Duodenal mucosa (tissue), 2 donors: ENCODE data around the gene CYP4Z1.
A peak's percentile ranks its signal among the peaks of the same experiment; 100 is the strongest.

Source experiments
- H3K27ac ChIP-seq: one replicate; pipeline ENCODE4 v1.7.0; 2013; ENCODE audit warnings: low read depth, low read length
- H3K27me3 ChIP-seq, 2 donors: one replicate each; pipeline ENCODE4 v1.7.0; 2013; ENCODE audit warnings: low read length in 2 of 2, control low read depth in 1 of 2; ENCODE audit not compliant: insufficient read depth in 2 of 2, control insufficient read depth in 1 of 2
- H3K36me3 ChIP-seq, 2 donors: one replicate each; pipeline ENCODE4 v1.7.0; 2013; ENCODE audit warnings: low read length in 2 of 2, control low read depth in 1 of 2; ENCODE audit not compliant: insufficient read depth in 2 of 2, control insufficient read depth in 1 of 2
- H3K4me1 ChIP-seq, 2 donors: one replicate each; pipeline ENCODE4 v1.7.0; 2013; ENCODE audit warnings: low read length in 2 of 2, control low read depth in 1 of 2; ENCODE audit not compliant: insufficient read depth in 2 of 2, control insufficient read depth in 1 of 2
- H3K4me3 ChIP-seq, 2 donors: one replicate each; pipeline ENCODE4 v1.7.0; 2013; ENCODE audit warnings: low read length in 2 of 2, low read depth in 1 of 2
- H3K9ac ChIP-seq, 2 donors: one replicate each; pipeline ENCODE4 v1.7.0; 2013; ENCODE audit warnings: low read length in 2 of 2, low read depth in 1 of 2
- H3K9me3 ChIP-seq, 2 donors: one replicate each; pipeline ENCODE4 v1.7.0; 2013; ENCODE audit warnings: low read length in 2 of 2, control low read depth in 1 of 2; ENCODE audit not compliant: control insufficient read depth in 1 of 2

The CYP4Z1 gene

DNA sequence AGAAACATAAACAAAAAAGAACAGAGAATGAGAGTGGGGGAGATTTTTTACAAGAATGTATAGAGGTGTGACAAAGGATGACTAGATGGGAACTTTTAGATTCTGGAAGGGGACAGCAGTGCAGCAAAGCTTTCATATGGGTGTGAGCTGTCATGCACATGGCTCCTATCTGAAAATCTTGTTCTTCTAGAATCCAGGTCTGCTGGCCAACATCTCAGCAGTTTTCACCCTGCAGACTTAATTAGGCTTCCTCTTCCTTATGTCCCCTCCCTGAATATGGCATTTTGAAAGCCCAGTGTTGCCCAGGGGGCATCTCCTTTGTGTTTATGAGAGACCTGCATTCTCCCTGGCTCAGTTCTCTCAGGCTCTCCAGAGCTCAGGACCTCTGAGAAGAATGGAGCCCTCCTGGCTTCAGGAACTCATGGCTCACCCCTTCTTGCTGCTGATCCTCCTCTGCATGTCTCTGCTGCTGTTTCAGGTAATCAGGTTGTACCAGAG lies at the start of gene CYP4Z1:
Gene CYP4Z1, plus strand, starts transcription at position 135 of the 498 bp plus-strand sequence. Its CDS starts 260 bp downstream, at position 395.
- no peaks in the 10 kb centered on the region for H3K27me3 ChIP-seq
- no peaks in the 10 kb centered on the region for H3K36me3 ChIP-seq
- no peak within 1 kb of the TSS for H3K27ac ChIP-seq
- H3K4me3 ChIP-seq, result no peak within 1 kb of the TSS
- H3K9ac ChIP-seq, result no peak within 1 kb of the TSS
- H3K9me3 ChIP-seq, result no peaks in the 10 kb centered on the region
- no peaks in the 10 kb centered on the region for H3K4me1 ChIP-seq

- no peak overlapping the region for H3K9ac ChIP-seq
- peaks cover 0 to 6% of the 10 kb centered on the region in 2 donors for H3K4me1 ChIP-seq
- H3K27ac ChIP-seq, result no peak overlapping the region
- no peaks in the 10 kb centered on the region for H3K9me3 ChIP-seq
- peaks cover 0 to 3% of the 10 kb centered on the region in 2 donors for H3K27me3 ChIP-seq
- no peak overlapping the region for H3K4me3 ChIP-seq
- H3K36me3 ChIP-seq, result no peaks in the 10 kb centered on the region
These were observed 46.0 kb upstream of the CYP4Z1 start for GRCh38 chr1:47021070-47021469.

DNA sequence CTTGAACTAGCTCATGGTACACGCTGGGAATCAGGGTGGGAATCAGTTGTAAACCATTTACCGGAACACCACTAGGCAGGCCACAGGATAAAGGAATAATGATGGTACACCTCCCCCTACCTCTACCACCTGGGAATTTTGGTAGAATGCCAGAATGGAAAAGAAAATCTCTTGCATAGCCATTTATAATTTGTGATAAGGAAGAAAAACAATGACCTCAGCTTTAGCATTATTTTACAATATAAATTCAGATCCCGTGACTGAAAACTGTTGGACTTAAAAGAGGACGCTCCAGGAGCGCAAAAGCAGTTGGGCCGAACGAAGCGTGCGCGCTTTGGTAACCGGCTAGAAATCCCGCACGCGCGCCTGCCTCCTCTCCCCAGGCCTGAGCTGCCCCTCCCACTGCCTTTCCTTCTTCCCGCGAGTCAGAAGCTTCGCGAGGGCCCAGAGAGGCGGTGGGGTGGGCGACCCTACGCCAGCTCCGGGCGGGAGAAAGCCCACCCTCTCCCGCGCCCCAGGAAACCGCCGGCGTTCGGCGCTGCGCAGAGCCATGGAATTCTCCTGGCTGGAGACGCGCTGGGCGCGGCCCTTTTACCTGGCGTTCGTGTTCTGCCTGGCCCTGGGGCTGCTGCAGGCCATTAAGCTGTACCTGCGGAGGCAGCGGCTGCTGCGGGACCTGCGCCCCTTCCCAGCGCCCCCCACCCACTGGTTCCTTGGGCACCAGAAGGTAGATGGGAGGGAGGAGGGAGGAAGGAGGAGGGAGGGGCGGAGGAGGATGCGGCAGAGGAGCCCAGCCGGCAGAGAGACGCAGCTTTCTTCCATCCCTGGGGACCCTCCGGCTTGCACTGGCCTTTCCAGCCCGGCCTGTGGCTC lies 43.5 kb upstream of the CYP4Z1 start, which contains the start of gene CYP4X1:
Gene CYP4X1, plus strand, starts transcription at position 402 of the 873 bp plus-strand sequence. Its CDS starts 149 bp downstream, at position 551.
- Histone ChIP-seq H3K36me3 (no peaks in the 10 kb centered on the region), H3K9me3 (no peaks in the 10 kb centered on the region), H3K4me1 (peaks cover 0 to 6% of the 10 kb centered on the region in 2 donors), H3K27ac (no peak within 1 kb of the TSS), H3K27me3 (peaks cover 0 to 3% of the 10 kb centered on the region in 2 donors), H3K9ac (no peak within 1 kb of the TSS), H3K4me3 (peak within 1 kb of the TSS; percentile 28 to 46)

GRCh38 chr1:47024141-47024801 lies 42.8 kb upstream of the CYP4Z1 start:
- Histone ChIP-seq H3K4me3 (peak overlapping the region; percentile 19 to 46), H3K4me1 (peaks cover 0 to 6% of the 10 kb centered on the region in 2 donors), H3K27me3 (peaks cover 0 to 3% of the 10 kb centered on the region in 2 donors), H3K9me3 (no peaks in the 10 kb centered on the region), H3K27ac (no peak overlapping the region), H3K9ac (no peak overlapping the region), H3K36me3 (no peaks in the 10 kb centered on the region)

DNA sequence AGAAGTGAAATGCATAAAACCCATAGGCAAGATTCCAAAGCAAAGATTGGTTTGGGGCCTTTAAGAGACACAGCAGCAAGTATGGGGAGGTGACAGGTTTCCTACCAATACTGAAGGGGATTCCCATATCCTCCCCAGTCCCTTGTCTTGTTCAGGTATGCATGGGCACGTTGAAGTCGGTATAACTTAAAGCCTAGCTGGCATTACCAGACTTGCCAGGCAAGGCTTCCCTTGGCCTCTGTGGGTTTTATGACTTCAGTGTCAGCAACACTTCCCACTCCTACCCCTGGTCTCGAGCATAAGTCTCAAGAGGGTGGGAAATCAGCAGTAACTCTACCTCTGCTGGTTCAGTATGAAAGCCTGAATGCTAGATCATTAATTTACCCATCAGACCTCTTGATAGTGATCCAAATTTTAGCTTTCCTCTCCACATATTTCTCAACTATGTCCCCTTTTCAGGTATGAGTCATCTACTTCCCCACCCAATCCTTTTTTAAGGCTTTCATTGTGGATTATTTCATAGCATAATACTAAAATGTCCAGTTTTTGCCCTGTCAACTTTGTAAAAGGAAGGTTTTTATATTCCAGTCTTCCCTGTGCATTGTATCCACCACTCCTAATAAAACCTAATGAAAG lies 36.7 kb upstream of the CYP4Z1 start:
- Histone ChIP-seq H3K4me1 (peaks cover 0 to 13% of the 10 kb centered on the region in 2 donors), H3K36me3 (no peaks in the 10 kb centered on the region), H3K27ac (no peak overlapping the region)

GRCh38 chr1:47031059-47031458 lies 36.0 kb upstream of the CYP4Z1 start:
- Histone ChIP-seq H3K27ac (no peak overlapping the region), H3K4me3 (no peak overlapping the region)

More for the DNA sequence above, 36.7 kb upstream of the CYP4Z1 start:
- no peaks in the 10 kb centered on the region for H3K27me3 ChIP-seq
- H3K9me3 ChIP-seq, result no peaks in the 10 kb centered on the region
- no peak overlapping the region for H3K9ac ChIP-seq
- no peak overlapping the region for H3K4me3 ChIP-seq

DNA sequence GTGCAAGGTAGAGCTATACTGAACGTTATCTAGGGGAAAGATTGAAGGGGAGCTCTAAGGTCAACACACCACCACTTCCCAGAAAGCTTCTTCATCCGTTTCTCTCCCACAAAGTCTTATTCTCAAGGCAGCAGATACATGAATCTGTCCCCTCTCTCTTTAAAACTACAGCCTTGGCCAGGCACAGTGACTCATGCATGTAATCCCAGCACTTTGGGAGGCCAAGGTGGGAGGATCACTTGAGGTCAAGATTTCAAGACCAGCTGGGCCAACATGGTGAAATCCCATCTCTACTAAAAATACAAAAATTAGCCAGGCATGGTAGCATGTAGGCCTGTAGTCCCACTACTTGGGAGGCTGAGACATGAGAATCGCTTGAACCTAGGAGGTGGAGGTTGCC lies 35.4 kb upstream of the CYP4Z1 start:
- Histone ChIP-seq H3K4me3 (no peak overlapping the region), H3K4me1 (peaks cover 0 to 13% of the 10 kb centered on the region in 2 donors), H3K9ac (no peak overlapping the region), H3K27ac (no peak overlapping the region), H3K9me3 (no peaks in the 10 kb centered on the region), H3K27me3 (peaks cover 0 to 3% of the 10 kb centered on the region in 2 donors), H3K36me3 (no peaks in the 10 kb centered on the region)

More at GRCh38 chr1:47031059-47031458, 36.0 kb upstream of the CYP4Z1 start:
- H3K27me3 ChIP-seq, result peaks cover 0 to 3% of the 10 kb centered on the region in 2 donors
- H3K36me3 ChIP-seq, result no peaks in the 10 kb centered on the region
- no peak overlapping the region for H3K9ac ChIP-seq
- H3K9me3 ChIP-seq, result no peaks in the 10 kb centered on the region
- peaks cover 0 to 13% of the 10 kb centered on the region in 2 donors for H3K4me1 ChIP-seq

- Histone ChIP-seq H3K4me3 (no peak overlapping the region), H3K9me3 (no peaks in the 10 kb centered on the region)
These were observed 30.3 kb upstream of the CYP4Z1 start for GRCh38 chr1:47036764-47037163.

GRCh38 chr1:47059376-47059775 lies 7.7 kb upstream of the CYP4Z1 start:
- Histone ChIP-seq H3K4me1 (no peaks in the 10 kb centered on the region), H3K9ac (no peak overlapping the region), H3K9me3 (no peaks in the 10 kb centered on the region), H3K36me3 (no peaks in the 10 kb centered on the region), H3K27me3 (no peaks in the 10 kb centered on the region), H3K27ac (no peak overlapping the region), H3K4me3 (no peak overlapping the region)

More at GRCh38 chr1:47036764-47037163, 30.3 kb upstream of the CYP4Z1 start:
- Histone ChIP-seq H3K9ac (no peak overlapping the region), H3K36me3 (no peaks in the 10 kb centered on the region), H3K4me1 (no peaks in the 10 kb centered on the region), H3K27ac (no peak overlapping the region), H3K27me3 (peaks cover 0 to 3% of the 10 kb centered on the region in 2 donors)
